ENCODE results near the gene ITPR3. TPM values are rescaled to one million over a fixed set of nuclear protein-coding genes. Genes with fewer than 3 reads are reported as not detected.

ITPR3 gene
- total and polyA plus RNA-seq, 2 donors (not counting 3 experiments of a cell fraction or from before 2014, with no cell fraction given) = 28.8 to 52.2 TPM

GRCh38 chr6:33735216-33735615 is 114.1 kb downstream of the ITPR3 start:
- no TSS peak for BruUV-seq (replicated peaks)
- no peak for TF ChIP-seq POLR2AphosphoS5 (IDR thresholded peaks at IDR 0.05; ENCODE audit: insufficient read depth, low read depth, low read length)
- CTCF ChIA-PET = interaction anchor here (1.5 kb wide), 1 partner anchor 29 kb away, joined by 3 read pairs; no protein-coding TSS in a partner anchor
- H3K9me1 ChIP-seq (replicated peaks; ENCODE audit: control insufficient read depth, extremely low read depth, insufficient read depth, low read length) = no peaks in the 10 kb centered on the region
- H2AFZ ChIP-seq (ENCODE audit: low read depth, low read length) = no peak overlapping the region
- H3K79me2 ChIP-seq (ENCODE audit: control insufficient read depth, insufficient read depth, low read length) = no peaks in the 10 kb centered on the region
- dilution Hi-C loops (cut with MboI; ENCODE audit: extremely low pct_ligation_motif_present, low sequenced_read_pairs) = no loop called here
- no peak overlapping the region for H3K9ac ChIP-seq (replicated peaks; ENCODE audit: extremely low read depth, insufficient read depth, low read length)
- FAIRE-seq (no peak), DNase-seq (ENCODE audit: low read depth, low spot score) (no peak)
- H3K4me1 ChIP-seq (ENCODE audit: control insufficient read depth, extremely low read depth, insufficient read depth, low read length) = no peaks in the 10 kb centered on the region
- POLR2A ChIA-PET = no interaction called here
- H3K4me2 ChIP-seq (ENCODE audit: insufficient read depth, low read length) = no peak overlapping the region
- intact Hi-C loops (cut with micrococcal nuclease) = no loop called here
- no peaks in the 10 kb centered on the region for H4K20me1 ChIP-seq (replicated peaks; ENCODE audit: control insufficient read depth, extremely low read depth, insufficient read depth, low read length)
- no peaks in the 10 kb centered on the region for H3K27me3 ChIP-seq (ENCODE audit: control insufficient read depth in 2 of 2, insufficient read depth in 2 of 2, low read length in 2 of 2)
- H3K27ac ChIP-seq (ENCODE audit: insufficient read depth, low read depth, low read length) = no peak overlapping the region
- H3K4me3 ChIP-seq (replicated peaks in 1 of 3; ENCODE audit: insufficient read depth in 1 of 3, low read depth in 1 of 3, low read length in 3 of 3) = no peak overlapping the region
- H3K9me3 ChIP-seq (replicated peaks; ENCODE audit: control insufficient read depth, insufficient read depth, low read length) = no peaks in the 10 kb centered on the region
- H3K36me3 ChIP-seq (ENCODE audit: control insufficient read depth in 2 of 2, extremely low read depth in 1 of 2, insufficient read depth in 2 of 2, low read length in 2 of 2) = no peaks in the 10 kb centered on the region

DNA sequence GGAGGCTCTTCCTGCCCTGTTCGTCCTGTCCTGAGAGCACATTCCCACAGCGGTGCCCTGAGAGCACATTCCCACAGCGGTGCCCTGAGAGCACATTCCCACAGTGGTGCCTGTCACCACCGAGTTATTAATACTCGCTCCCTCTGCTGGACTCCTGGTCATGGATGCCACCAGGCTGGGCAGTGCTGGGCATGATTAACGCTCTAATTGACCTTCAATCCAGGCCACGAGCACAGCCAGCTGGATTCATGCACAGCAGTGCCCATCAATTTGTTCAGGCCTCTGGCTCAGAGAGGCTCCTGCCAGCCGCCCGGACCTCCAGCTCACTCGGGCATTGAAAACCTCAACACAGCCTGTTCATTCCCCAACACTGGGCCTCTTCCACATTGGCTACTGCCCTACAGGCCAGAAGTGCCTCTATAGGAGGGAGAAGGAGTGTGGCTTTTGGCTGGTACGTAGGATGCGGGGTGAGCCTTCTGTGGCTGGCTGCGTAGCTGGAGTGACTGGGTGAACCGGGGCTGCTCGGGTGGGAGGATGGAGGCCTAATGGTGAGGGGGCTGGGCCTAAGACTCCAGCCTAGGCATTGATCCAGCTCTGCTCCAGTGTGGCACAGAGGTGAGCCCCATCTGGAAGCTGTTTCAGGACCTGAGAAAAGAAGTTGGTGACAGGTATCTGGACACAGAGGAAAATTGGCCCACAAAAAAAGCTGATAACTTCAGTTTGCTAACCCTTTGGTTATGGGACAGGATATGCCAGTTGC is 116.3 kb downstream of the ITPR3 start:
- intact Hi-C loops (cut with micrococcal nuclease) = no loop called here
- H3K4me1 ChIP-seq (ENCODE audit: control insufficient read depth, extremely low read depth, insufficient read depth, low read length) = no peaks in the 10 kb centered on the region
- DNase-seq (ENCODE audit: low read depth, low spot score) (no peak), FAIRE-seq (no peak)
- dilution Hi-C loops (cut with MboI; ENCODE audit: extremely low pct_ligation_motif_present, low sequenced_read_pairs) = no loop called here
- ChIA-PET CTCF (interaction anchor here (1.1 kb wide), 1 partner anchor 9 kb away, joined by 3 read pairs; the partner anchor contains the start of gene IP6K3), POLR2A (no interaction called here)
- H3K36me3 ChIP-seq (ENCODE audit: control insufficient read depth in 2 of 2, extremely low read depth in 1 of 2, insufficient read depth in 2 of 2, low read length in 2 of 2) = no peaks in the 10 kb centered on the region
- H3K79me2 ChIP-seq (ENCODE audit: control insufficient read depth, insufficient read depth, low read length) = no peaks in the 10 kb centered on the region
- H3K4me3 ChIP-seq (replicated peaks in 1 of 3; ENCODE audit: insufficient read depth in 1 of 3, low read depth in 1 of 3, low read length in 3 of 3) = no peak overlapping the region
- no peaks in the 10 kb centered on the region for H3K9me1 ChIP-seq (replicated peaks; ENCODE audit: control insufficient read depth, extremely low read depth, insufficient read depth, low read length)
- H3K4me2 ChIP-seq (ENCODE audit: insufficient read depth, low read length) = no peak overlapping the region
- H3K27ac ChIP-seq (ENCODE audit: insufficient read depth, low read depth, low read length) = no peak overlapping the region
- no peaks in the 10 kb centered on the region for H3K27me3 ChIP-seq (ENCODE audit: control insufficient read depth in 2 of 2, insufficient read depth in 2 of 2, low read length in 2 of 2)
- TF ChIP-seq POLR2A (IDR thresholded peaks at IDR 0.05; ENCODE audit: low read depth, low read length) = no peak
- H3K9ac ChIP-seq (replicated peaks; ENCODE audit: extremely low read depth, insufficient read depth, low read length) = no peak overlapping the region
- BruUV-seq (replicated peaks) = no TSS peak
- H3K9me3 ChIP-seq (replicated peaks; ENCODE audit: control insufficient read depth, insufficient read depth, low read length) = no peaks in the 10 kb centered on the region
- no peaks in the 10 kb centered on the region for H4K20me1 ChIP-seq (replicated peaks; ENCODE audit: control insufficient read depth, extremely low read depth, insufficient read depth, low read length)
- no peak overlapping the region for H2AFZ ChIP-seq (ENCODE audit: low read depth, low read length)

Measured in endothelial cell of umbilical vein (primary cell).